GM23248 (cell line): Measurements from ENCODE around the gene SMARCE1.

Experiments used
- EZH2 ChIP-seq: fragments of 200-600 bp; sonication (generic); IDR thresholded peaks from 2 replicates; pipeline ENCODE4 v1.6.1; 2018; ENCODE audit warnings: antibody characterized with exemption, mild to moderate bottlenecking; ENCODE audit not compliant: insufficient read depth, poor library complexity, severe bottlenecking
- EZH2phosphoT487 ChIP-seq: fragments of 200-600 bp; sonication (generic); IDR thresholded peaks from 2 replicates; pipeline ENCODE4 v1.6.1; 2018; ENCODE audit warnings: antibody characterized with exemption, moderate library complexity, mild to moderate bottlenecking, low read depth; ENCODE audit not compliant: insufficient read depth

DNA sequence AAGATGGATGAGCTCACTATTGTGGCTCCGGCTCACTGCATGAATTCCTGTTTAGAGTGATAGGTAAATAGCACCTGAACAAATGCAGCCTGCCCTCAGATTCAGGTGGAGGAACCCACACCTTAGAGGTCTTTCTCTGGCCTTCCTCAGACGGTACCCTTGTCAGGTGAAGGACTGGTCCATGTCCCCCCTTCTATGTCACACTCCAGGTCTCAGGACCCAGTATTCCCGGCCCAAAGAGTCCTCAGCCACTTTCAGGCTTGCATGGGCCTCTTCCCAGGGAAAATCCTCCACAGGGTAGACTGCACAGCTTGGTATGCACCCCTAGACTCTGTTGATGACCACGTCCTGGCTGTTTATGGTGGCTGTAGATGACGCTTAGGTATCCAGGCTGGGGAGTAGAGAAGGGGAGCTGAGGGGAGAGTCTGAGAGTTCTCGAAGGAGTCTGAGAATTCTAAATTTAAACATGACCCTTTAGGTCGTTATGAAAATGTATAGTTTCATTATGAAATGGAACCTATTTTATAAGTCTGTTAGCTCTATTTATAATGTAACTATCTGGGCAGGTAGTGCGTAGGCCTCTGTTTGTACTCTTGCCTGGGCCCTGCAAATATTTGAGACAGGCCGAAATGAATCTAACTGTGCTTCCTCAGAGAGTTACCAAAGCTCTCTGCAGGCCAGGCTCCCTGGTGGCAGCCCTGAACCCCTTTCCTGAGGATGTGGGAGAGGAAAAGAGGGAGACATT lies 49.9 kb downstream of the SMARCE1 start:
- TF ChIP-seq EZH2phosphoT487 (no peak), EZH2 (no peak)
